Measurements from ENCODE around the gene RS1.

The RS1 gene

GRCh38 chrX:18624599-18624998, 47.3 kb downstream of the RS1 start (continued):
- TF ChIP-seq ZSCAN4 (tag by site-specific recombination; IDR thresholded peaks at IDR 0.05) (no peak), ZFP69B (tag by site-specific recombination; IDR thresholded peaks at IDR 0.05) (no peak), ZNF677 (tag by site-specific recombination; IDR thresholded peaks at IDR 0.05) (no peak), ZNF521 (tag by site-specific recombination; IDR thresholded peaks at IDR 0.05) (no peak), ZNF175 (tag by site-specific recombination; IDR thresholded peaks at IDR 0.05) (no peak), ZBTB21 (tag by site-specific recombination; IDR thresholded peaks at IDR 0.05) (no peak), ZNF837 (tag by site-specific recombination; IDR thresholded peaks at IDR 0.05) (no peak), ZNF645 (tag by site-specific recombination; IDR thresholded peaks at IDR 0.05) (no peak), ZNF37A (tag by site-specific recombination; IDR thresholded peaks at IDR 0.05) (no peak), ZNF580 (tag by site-specific recombination; IDR thresholded peaks at IDR 0.05) (no peak), ZNF341 (tag by site-specific recombination; IDR thresholded peaks at IDR 0.05; ENCODE audit: low read depth) (no peak)

GRCh38 chrX:18620349-18620748, 51.6 kb downstream of the RS1 start:
- no peaks in the 10 kb centered on the region for H3K9me3 ChIP-seq (ENCODE audit: control insufficient read depth, insufficient read depth, low read depth, low read length)
- no peak overlapping the region for H3K27ac ChIP-seq (ENCODE audit: extremely low read depth, low read depth, low read length)
- TF ChIP-seq ZNF707 (tag by site-specific recombination; IDR thresholded peaks at IDR 0.05), result no peak
- TF ChIP-seq ZFP37 (tag by site-specific recombination; IDR thresholded peaks at IDR 0.05), result no peak
- no peak for TF ChIP-seq ZNF266 (tag by site-specific recombination; IDR thresholded peaks at IDR 0.05; ENCODE audit: low read depth)
- no peak for TF ChIP-seq ZNF600 (tag by site-specific recombination; IDR thresholded peaks at IDR 0.05)
- no peak for TF ChIP-seq ZBTB11 (tag by site-specific recombination; conservative IDR thresholded peaks at IDR 0.05; ENCODE audit: low read depth)
- no peak for TF ChIP-seq SCRT2 (tag by site-specific recombination; IDR thresholded peaks at IDR 0.05)
- TF ChIP-seq KLF1 (tag by site-specific recombination; IDR thresholded peaks at IDR 0.05), result no peak
- no peak for TF ChIP-seq ZNF610 (tag by site-specific recombination; IDR thresholded peaks at IDR 0.05; ENCODE audit: borderline replicate concordance)
- no peak for TF ChIP-seq GLI2 (tag by site-specific recombination; IDR thresholded peaks at IDR 0.05; ENCODE audit: borderline replicate concordance, low read depth)
- no peak for TF ChIP-seq ZNF561 (tag by site-specific recombination; IDR thresholded peaks at IDR 0.05; ENCODE audit: borderline replicate concordance)
- no peak for TF ChIP-seq BCL11B (tag by site-specific recombination; IDR thresholded peaks at IDR 0.05; ENCODE audit: low read depth)
- TF ChIP-seq ZSCAN30 (tag by site-specific recombination; IDR thresholded peaks at IDR 0.05), result no peak
- CTCF ChIA-PET, result interaction anchor here (0.6 kb wide), 1 partner anchor 1122 kb away, joined by 4 read pairs; no protein-coding TSS in a partner anchor
- H3K36me3 ChIP-seq (ENCODE audit: control insufficient read depth in 2 of 2, insufficient read depth in 1 of 2, low read length in 2 of 2), result peaks cover 0 to 4% of the 10 kb centered on the region in 2 experiments; a peak in 1 of 3 replicates
- no peaks in the 10 kb centered on the region for H3K4me1 ChIP-seq (ENCODE audit: control insufficient read depth, insufficient read depth, low read length)
- no peak overlapping the region for H3K4me3 ChIP-seq (ENCODE audit: low read depth, low read length)
- POLR2A ChIA-PET, result no interaction called here
